Esophagus squamous epithelium (tissue), 5 donors: ENCODE measurements around the gene FTH1. TPM values are rescaled to one million over a fixed set of nuclear protein-coding genes. Genes with fewer than 3 reads are reported as not detected.

Experiments
- DNase-seq: peaks from one replicate; lab custom pipeline; 2025; lab: John Stamatoyannopoulos, UW
- H3K27ac ChIP-seq, 4 donors: fragments of 200-600 bp; sonication (generic); one replicate each; pipeline ENCODE4 v1.5.1; 2016 to 2019; ENCODE audit warnings: mild to moderate bottlenecking in 1 of 4
- H3K27me3 ChIP-seq, 4 donors: fragments of 200-600 bp; sonication (generic); 1 replicate in 3 of 4; 2 replicates in 1 of 4; pipeline versions ENCODE4 v1.5.1 to v1.6.0; 2017 to 2021; ENCODE audit warnings: antibody characterized with exemption in 1 of 4
- H3K36me3 ChIP-seq, 3 donors: fragments of 200-600 bp; sonication (generic); one replicate each; pipeline ENCODE4 v1.5.1; 2016 to 2019
- H3K4me1 ChIP-seq, 3 donors: fragments of 200-600 bp; sonication (generic); one replicate each; pipeline ENCODE4 v1.5.1; 2017 to 2019
- H3K4me3 ChIP-seq, 4 donors: fragments of 200-600 bp; sonication (generic); 1 replicate in 3 of 4; 2 replicates in 1 of 4; pipeline ENCODE4 v1.5.1; 2016 to 2019; ENCODE audit warnings: mild to moderate bottlenecking in 2 of 4, moderate library complexity in 1 of 4
- H3K9me3 ChIP-seq, 3 donors: fragments of 200-600 bp; sonication (generic); one replicate each; pipeline ENCODE4 v1.5.1; 2016 to 2019
- CTCF ChIP-seq, 6 experiments: fragments of 450-650 bp in 4 of 6; fragments of 200-600 bp in 2 of 6; sonication (generic) in 2 of 6; IDR thresholded peaks; one replicate each; pipeline ENCODE4 v1.5.1; 2016 to 2019; ENCODE audit warnings: antibody characterized with exemption in 6 of 6, mild to moderate bottlenecking in 4 of 6, moderate library complexity in 4 of 6
- POLR2A ChIP-seq, 4 donors: fragments of 450-650 bp; IDR thresholded peaks; one replicate each; pipeline ENCODE4 v1.6.1; 2017; ENCODE audit warnings: antibody characterized with exemption in 4 of 4, mild to moderate bottlenecking in 4 of 4, moderate library complexity in 3 of 4
- WGBS, 2 donors: methylation state at CpG; one replicate each; pipeline ENCODE4 v1.1.5; 2018; 5-methylcytosine and 5-hydroxymethylcytosine counted together
- intact Hi-C: fragments of 100-400 bp; cut with DNase I; formaldehyde crosslinking; loops from one replicate; pipeline ENCODE4 v1.15.0; 2022
- total RNA-seq, 4 donors: library from RNA; depleted of rRNA; stranded (reverse); fragments of >200 nt; gene quantifications; one replicate each; pipeline ENCODE4 v1.1.0, GENCODE V29; 2016
- donor health status: DM: yes; HTN: yes; CAD: no.

The FTH1 gene
- total RNA-seq, 4 donors from 2014 or later, result 716 to 1,904 (median 760) TPM

DNA sequence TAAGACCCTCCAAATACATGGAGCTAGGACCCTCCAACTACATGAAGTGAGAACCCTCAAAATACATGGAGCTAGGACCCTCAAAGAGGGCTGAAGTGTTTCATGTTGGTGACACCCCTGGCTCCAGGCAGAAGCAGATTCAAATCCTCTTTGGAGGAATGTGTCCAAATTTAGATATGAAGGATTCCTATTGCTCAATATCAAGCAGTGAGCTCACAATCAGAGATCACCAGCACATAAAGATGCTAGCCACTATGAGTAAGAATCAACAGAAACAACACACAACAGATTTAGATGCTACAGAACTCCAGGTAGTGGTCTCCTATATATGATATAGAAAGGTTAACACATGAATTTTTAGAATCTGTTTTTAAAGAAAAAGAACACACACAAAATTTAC is 38.8 kb downstream of the FTH1 start:
- Histone ChIP-seq H3K27me3 (peaks cover 0 to 3% (median 0%) of the 10 kb centered on the region in 4 donors), H3K9me3 (no peaks in the 10 kb centered on the region), H3K36me3 (no peaks in the 10 kb centered on the region), H3K4me1 (peaks cover 4 to 10% (median 9%) of the 10 kb centered on the region in 3 donors), H3K4me3 (no peak overlapping the region), H3K27ac (no peak overlapping the region)
- DNase-seq, result no peak
- TF ChIP-seq POLR2A (IDR thresholded peaks at IDR 0.05) (no peak), CTCF (IDR thresholded peaks at IDR 0.05) (no peak)
- intact Hi-C loops, result no loop called here

GRCh38 chr11:61927501-61927900 is 39.9 kb downstream of the FTH1 start:
- intact Hi-C loops, result no loop called here

GRCh38 chr11:61926235-61926634 is 41.2 kb downstream of the FTH1 start:
- H3K4me3 ChIP-seq, result no peak overlapping the region
- H3K4me1 ChIP-seq, result peaks cover 11 to 32% (median 18%) of the 10 kb centered on the region in 3 donors
- no peak overlapping the region for H3K27ac ChIP-seq
- TF ChIP-seq POLR2A (IDR thresholded peaks at IDR 0.05), result no peak
- no peak for TF ChIP-seq CTCF (IDR thresholded peaks at IDR 0.05)
- DNase-seq, result no peak
- no peaks in the 10 kb centered on the region for H3K36me3 ChIP-seq
- WGBS, 2 donors, result 91 to 97% methylated on average over 3 of the region's 3 CpGs
- H3K9me3 ChIP-seq, result no peaks in the 10 kb centered on the region
- intact Hi-C loops, result no loop called here
- peaks cover 0 to 13% (median 0%) of the 10 kb centered on the region in 4 donors for H3K27me3 ChIP-seq

More at GRCh38 chr11:61927501-61927900, 39.9 kb downstream of the FTH1 start:
- TF ChIP-seq POLR2A (IDR thresholded peaks at IDR 0.05), result no peak
- TF ChIP-seq CTCF (IDR thresholded peaks at IDR 0.05), result no peak
- DNase-seq, result no peak
- H3K36me3 ChIP-seq, result no peaks in the 10 kb centered on the region
- no peak overlapping the region for H3K4me3 ChIP-seq
- peaks cover 11 to 21% (median 18%) of the 10 kb centered on the region in 3 donors for H3K4me1 ChIP-seq
- WGBS, 2 donors, result 89 to 100% methylated on average over 1 of the region's 1 CpG
- peaks cover 0 to 9% (median 0%) of the 10 kb centered on the region in 4 donors for H3K27me3 ChIP-seq
- no peaks in the 10 kb centered on the region for H3K9me3 ChIP-seq
- H3K27ac ChIP-seq, result no peak overlapping the region

- no peak for DNase-seq
- TF ChIP-seq POLR2A (IDR thresholded peaks at IDR 0.05), result no peak
- no peak for TF ChIP-seq CTCF (IDR thresholded peaks at IDR 0.05)
- Histone ChIP-seq H3K27me3 (peaks cover 0 to 17% (median 0%) of the 10 kb centered on the region in 4 donors), H3K9me3 (no peaks in the 10 kb centered on the region), H3K27ac (no peak overlapping the region), H3K4me3 (no peak overlapping the region), H3K36me3 (no peaks in the 10 kb centered on the region), H3K4me1 (peaks cover 11 to 33% (median 18%) of the 10 kb centered on the region in 3 donors)
- WGBS, 2 donors, result 85 to 90% methylated on average over 2 of the region's 2 CpGs
- intact Hi-C loops, result no loop called here
These were observed 41.7 kb downstream of the FTH1 start for GRCh38 chr11:61925736-61926135.

DNA sequence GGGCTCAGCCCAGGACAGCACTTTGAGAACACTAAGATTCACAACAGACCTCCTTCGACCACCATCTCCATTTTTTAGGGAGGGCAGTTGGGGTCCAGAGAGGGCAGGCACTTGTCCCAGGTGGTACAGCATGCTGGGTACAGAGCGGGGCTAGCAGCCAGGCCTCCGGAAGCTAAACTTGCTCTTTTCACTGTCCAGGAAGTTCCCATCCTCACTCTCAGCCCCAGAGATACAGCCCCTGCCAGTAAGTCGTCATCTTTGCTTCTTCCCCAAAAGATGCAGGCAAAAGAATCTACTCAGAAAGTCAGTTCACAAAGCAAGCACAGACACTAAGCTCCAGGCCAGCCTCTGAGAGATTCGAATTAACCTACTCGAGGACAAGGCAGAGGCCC is 43.4 kb downstream of the FTH1 start:
- no peaks in the 10 kb centered on the region for H3K36me3 ChIP-seq
- WGBS, 2 donors, result 57 to 75% methylated on average over 5 to 6 of the region's 6 CpGs
- intact Hi-C loops, result no loop called here
- no peaks in the 10 kb centered on the region for H3K9me3 ChIP-seq
- TF ChIP-seq CTCF (IDR thresholded peaks at IDR 0.05), result no peak
- TF ChIP-seq POLR2A (IDR thresholded peaks at IDR 0.05), result no peak
- no peak overlapping the region for H3K4me3 ChIP-seq
- no peak for DNase-seq
- H3K27me3 ChIP-seq, result peaks cover 0 to 32% (median 0%) of the 10 kb centered on the region in 4 donors
- peaks cover 15 to 45% (median 20%) of the 10 kb centered on the region in 3 donors for H3K4me1 ChIP-seq
- peak overlapping the region; percentile 49 to 91 (median 78) for H3K27ac ChIP-seq
